ENCODE data around the gene BRPF3. TPM values are rescaled to one million over a fixed set of nuclear protein-coding genes. Genes with fewer than 3 reads are reported as not detected.

The BRPF3 gene
- total RNA-seq, 1 experiment from 2014 or later: 43.4 TPM

GRCh38 chr6:36249536-36249935, 53.0 kb downstream of the BRPF3 start:
- H3K4me1 Mint-ChIP-seq: peaks cover 34 to 38% of the 10 kb centered on the region in 2 experiments
- Histone ChIP-seq H4K20me1 (ENCODE audit: control insufficient read depth, insufficient read depth, insufficient read length) (no peaks in the 10 kb centered on the region), H4K8ac (replicated peaks; ENCODE audit: insufficient read length, low read depth, low read length) (no peak overlapping the region), H3K56ac (ENCODE audit: insufficient read length, low read depth, low read length) (no peak overlapping the region), H3K27ac (ENCODE audit: insufficient read length, low read depth, low read length) (no peak overlapping the region), H2BK120ac (ENCODE audit: low read depth, low read length, poor library complexity, severe bottlenecking) (no peak overlapping the region), H2BK20ac (ENCODE audit: low read depth, low read length, poor library complexity, severe bottlenecking) (no peak overlapping the region), H3K23ac (ENCODE audit: insufficient read length, low read depth, low read length) (no peak overlapping the region), H3K4ac (ENCODE audit: low read depth, low read length) (no peak overlapping the region), H3K79me2 (ENCODE audit: insufficient read depth, low read length) (no peaks in the 10 kb centered on the region), H2BK5ac (ENCODE audit: insufficient read length, low read length) (no peak overlapping the region), H4K91ac (ENCODE audit: insufficient read length, low read depth, low read length) (no peak overlapping the region), H3K23me2 (ENCODE audit: insufficient read length, low read depth, low read length, poor library complexity, severe bottlenecking) (no peaks in the 10 kb centered on the region), H3K4me2 (ENCODE audit: insufficient read depth, insufficient read length, low read length) (no peak overlapping the region), H3K4me1 (ENCODE audit: insufficient read depth, low read length) (peaks cover 7% of the 10 kb centered on the region; the same call in 1 of the 2 replicates), H3K9ac (ENCODE audit: extremely low read depth, insufficient read length, low read length) (no peak overlapping the region), H3K14ac (ENCODE audit: insufficient read depth, low read length) (no peak overlapping the region), H2AFZ (ENCODE audit: low read length) (no peak overlapping the region), H3K27me3 (ENCODE audit: insufficient read depth, low read length) (no peaks in the 10 kb centered on the region), H2BK12ac (ENCODE audit: insufficient read length, low read depth, low read length) (no peak overlapping the region), H3K18ac (ENCODE audit: insufficient read length, low read depth, low read length) (no peak overlapping the region), H3K79me1 (ENCODE audit: insufficient read depth, low read depth, low read length, poor library complexity, severe bottlenecking) (no peaks in the 10 kb centered on the region), H2AK5ac (ENCODE audit: insufficient read length, low read length) (no peak overlapping the region), H3T11ph (ENCODE audit: low read length) (no peak overlapping the region), H3K9me3 (ENCODE audit: control insufficient read depth, low read depth, low read length) (no peaks in the 10 kb centered on the region), H2BK15ac (ENCODE audit: low read depth, low read length) (no peak overlapping the region), H4K5ac (ENCODE audit: insufficient read length, low read depth, low read length) (no peak overlapping the region)
- H3K9me3 Mint-ChIP-seq: no peaks in the 10 kb centered on the region
- no peak for DNase-seq
- TF ChIP-seq, protein P1, sequence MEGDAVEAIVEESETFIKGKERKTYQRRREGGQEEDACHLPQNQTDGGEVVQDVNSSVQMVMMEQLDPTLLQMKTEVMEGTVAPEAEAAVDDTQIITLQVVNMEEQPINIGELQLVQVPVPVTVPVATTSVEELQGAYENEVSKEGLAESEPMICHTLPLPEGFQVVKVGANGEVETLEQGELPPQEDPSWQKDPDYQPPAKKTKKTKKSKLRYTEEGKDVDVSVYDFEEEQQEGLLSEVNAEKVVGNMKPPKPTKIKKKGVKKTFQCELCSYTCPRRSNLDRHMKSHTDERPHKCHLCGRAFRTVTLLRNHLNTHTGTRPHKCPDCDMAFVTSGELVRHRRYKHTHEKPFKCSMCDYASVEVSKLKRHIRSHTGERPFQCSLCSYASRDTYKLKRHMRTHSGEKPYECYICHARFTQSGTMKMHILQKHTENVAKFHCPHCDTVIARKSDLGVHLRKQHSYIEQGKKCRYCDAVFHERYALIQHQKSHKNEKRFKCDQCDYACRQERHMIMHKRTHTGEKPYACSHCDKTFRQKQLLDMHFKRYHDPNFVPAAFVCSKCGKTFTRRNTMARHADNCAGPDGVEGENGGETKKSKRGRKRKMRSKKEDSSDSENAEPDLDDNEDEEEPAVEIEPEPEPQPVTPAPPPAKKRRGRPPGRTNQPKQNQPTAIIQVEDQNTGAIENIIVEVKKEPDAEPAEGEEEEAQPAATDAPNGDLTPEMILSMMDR (conservative IDR thresholded peaks at IDR 0.05): no peak
- WGBS (ENCODE audit: extremely low coverage, insufficient read length, low lambda C conversion rate): no CpG with 5 or more reads among the region's 5 CpGs
- H3K4me3 Mint-ChIP-seq: no peak overlapping the region
- no peak overlapping the region for H3K27ac Mint-ChIP-seq
- H3K36me3 Mint-ChIP-seq (ENCODE audit: insufficient read depth in 1 of 3, low read depth in 3 of 3): no peaks in the 10 kb centered on the region
- no peaks in the 10 kb centered on the region; the same call in 1 of the 2 replicates for H3K27me3 Mint-ChIP-seq (ENCODE audit: low read depth)

Measured in H9 (cell line).